Activated CD4-positive, alpha-beta T cell treated with anti-CD3 and anti-CD28 coated beads for 36 hours (primary cell): ENCODE results near the gene C1orf35. TPM values are rescaled to one million over a fixed set of nuclear protein-coding genes. Genes with fewer than 3 reads are reported as not detected.

Experiments
- ATAC-seq: fragments of 200-7000 bp; cut with Tn5 transposase; one replicate; pipeline ENCODE4 v1.10.0; 2021; ENCODE audit warnings: mild to moderate bottlenecking, moderate library complexity
- CTCF ChIA-PET: fragments of 350-600 bp; sonication (Branson Sonifier 250); formaldehyde crosslinking; loops from one replicate; lab custom pipeline; 2021; ENCODE audit warnings: antibody characterized with exemption; lab: Charles Lee
- POLR2A ChIA-PET: fragments of 350-600 bp; sonication (Branson Sonifier 250); formaldehyde crosslinking; loops from one replicate; lab custom pipeline; 2021; ENCODE audit warnings: antibody characterized with exemption, inconsistent platforms; lab: Charles Lee
- DNase-seq: peaks from one replicate; pipeline ENCODE4 v3.0.0-alpha.2; 2020
- H3K27ac Mint-ChIP-seq: one replicate; pipeline ENCODE4 v1.8.0; 2021; ENCODE audit warnings: mixed read lengths
- H3K27me3 Mint-ChIP-seq: one replicate; pipeline ENCODE4 v1.8.0; 2021; ENCODE audit warnings: mixed read lengths
- H3K36me3 Mint-ChIP-seq: one replicate; pipeline ENCODE4 v1.8.0; 2021; ENCODE audit warnings: low read depth, mixed read lengths
- H3K4me1 Mint-ChIP-seq: one replicate; pipeline ENCODE4 v1.8.0; 2021; ENCODE audit warnings: mixed read lengths
- H3K4me3 Mint-ChIP-seq: one replicate; pipeline ENCODE4 v1.8.0; 2021; ENCODE audit warnings: mild to moderate bottlenecking, moderate library complexity, mixed read lengths
- H3K9me3 Mint-ChIP-seq: one replicate; pipeline ENCODE4 v1.8.0; 2021; ENCODE audit warnings: low read depth, mixed read lengths
- intact Hi-C, 2 experiments: fragments of 100-400 bp; cut with DNase I in 1 of 2; cut with micrococcal nuclease in 1 of 2; formaldehyde crosslinking; loops; one replicate each; pipeline versions ENCODE4 v1.14.2 to v1.15.1; 2022 to 2024; cut with DNase I, micrococcal nuclease
- total RNA-seq, 2 experiments: library from RNA; stranded (reverse); gene quantifications; one replicate each; pipeline ENCODE4 v1.2.3, GENCODE V29; 2021

Gene C1orf35
- total RNA-seq, 2 experiments from 2014 or later, result 14.6 to 22.5 TPM

GRCh38 chr1:228147151-228147693 lies 44.1 kb upstream of the C1orf35 start:
- no peak for DNase-seq
- H3K27me3 Mint-ChIP-seq, result no peaks in the 10 kb centered on the region
- H3K4me1 Mint-ChIP-seq, result peaks cover 21% of the 10 kb centered on the region
- H3K27ac Mint-ChIP-seq, result no peak overlapping the region
- intact Hi-C loops, result no loop called here
- H3K4me3 Mint-ChIP-seq, result no peak overlapping the region
- no peaks in the 10 kb centered on the region for H3K9me3 Mint-ChIP-seq
- peaks cover 16% of the 10 kb centered on the region for H3K36me3 Mint-ChIP-seq
- ChIA-PET CTCF (no interaction called here), POLR2A (no interaction called here)
- no peak for ATAC-seq

DNA sequence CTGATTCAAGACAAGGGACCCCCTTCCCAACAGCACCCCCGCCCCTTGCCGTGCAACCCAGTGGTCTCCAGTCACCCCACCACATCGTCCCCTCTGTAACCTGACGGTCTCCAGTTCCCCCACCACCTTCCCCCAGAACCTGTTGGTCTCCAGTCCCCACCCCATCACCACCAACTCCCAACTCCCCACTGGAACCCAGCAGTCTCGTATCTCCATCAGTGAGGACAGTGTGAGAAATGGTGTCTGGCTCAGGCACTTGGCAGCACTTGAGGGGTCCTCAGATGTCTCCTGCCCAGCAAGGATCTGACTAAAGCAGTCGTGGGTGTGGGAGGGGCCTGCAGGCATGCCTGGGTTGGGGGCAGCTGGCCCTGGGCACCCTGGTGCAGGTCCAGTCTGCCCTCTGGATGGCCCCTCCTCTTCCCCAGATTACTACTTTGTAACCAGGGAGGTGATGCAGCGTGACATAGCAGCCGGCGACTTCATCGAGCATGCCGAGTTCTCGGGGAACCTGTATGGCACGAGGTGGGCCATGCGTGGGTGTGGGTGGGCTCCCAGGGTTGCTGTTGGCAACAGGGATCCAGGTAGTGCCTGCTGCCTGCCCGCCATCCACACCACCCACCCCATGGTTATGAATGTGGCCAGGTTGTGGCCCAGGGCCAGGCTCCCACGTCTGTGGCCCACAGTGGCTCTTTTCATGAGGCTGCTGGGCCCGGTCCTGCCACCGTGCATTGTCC lies 43.5 kb upstream of the C1orf35 start:
- Mint-ChIP-seq H3K4me3 (no peak overlapping the region), H3K4me1 (peaks cover 24% of the 10 kb centered on the region), H3K9me3 (no peaks in the 10 kb centered on the region), H3K27me3 (no peaks in the 10 kb centered on the region), H3K27ac (no peak overlapping the region), H3K36me3 (peaks cover 20% of the 10 kb centered on the region)
- intact Hi-C loops, result no loop called here
- no peak for DNase-seq
- POLR2A ChIA-PET, result no interaction called here
- CTCF ChIA-PET, result no interaction called here
- no peak for ATAC-seq

DNA sequence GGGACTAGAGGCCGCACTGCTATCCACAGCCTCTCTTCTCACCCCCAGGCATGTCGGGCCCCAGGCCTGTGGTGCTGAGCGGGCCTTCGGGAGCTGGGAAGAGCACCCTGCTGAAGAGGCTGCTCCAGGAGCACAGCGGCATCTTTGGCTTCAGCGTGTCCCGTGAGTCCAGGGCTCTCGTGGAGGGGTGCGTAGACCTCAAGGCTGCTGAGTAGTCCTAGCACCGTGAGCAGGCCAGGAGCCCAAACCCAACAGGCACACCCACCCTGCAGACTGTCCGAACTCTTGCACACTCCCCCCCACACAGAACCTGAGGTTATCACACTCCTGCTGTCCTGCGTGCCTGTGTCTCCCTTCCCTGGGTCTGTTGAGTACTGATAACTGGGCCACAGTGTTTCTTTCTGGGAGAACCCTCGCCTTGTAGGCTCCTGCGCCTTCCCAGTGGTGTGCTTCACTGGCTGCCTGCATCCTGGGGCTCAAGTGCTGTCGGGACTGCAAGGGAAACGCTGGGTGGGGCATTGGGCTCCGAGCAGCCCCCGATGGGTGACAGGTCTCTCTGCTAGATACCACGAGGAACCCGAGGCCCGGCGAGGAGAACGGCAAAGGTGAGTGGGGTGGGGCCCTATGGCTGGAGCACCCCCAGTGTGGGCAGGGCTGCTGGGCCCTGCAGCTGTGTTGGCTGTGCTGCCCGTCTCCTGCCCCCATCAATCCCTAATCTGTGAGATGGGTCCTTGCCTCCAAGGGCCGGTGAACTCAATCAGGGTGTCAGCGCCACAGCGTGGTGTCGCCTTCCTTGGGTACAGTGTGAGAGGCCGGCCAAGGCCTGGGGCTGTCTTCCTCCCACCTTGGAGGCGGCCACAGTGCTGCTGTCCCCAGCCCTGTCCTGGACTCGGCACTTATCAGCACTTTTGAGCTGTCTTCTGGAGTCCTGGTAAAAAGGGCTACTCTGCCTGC lies 42.6 kb upstream of the C1orf35 start:
- no peak overlapping the region for H3K4me3 Mint-ChIP-seq
- CTCF ChIA-PET, result no interaction called here

GRCh38 chr1:228144993-228145343 lies 41.8 kb upstream of the C1orf35 start:
- Mint-ChIP-seq H3K36me3 (peaks cover 30% of the 10 kb centered on the region), H3K4me3 (no peak overlapping the region), H3K27me3 (no peaks in the 10 kb centered on the region), H3K27ac (no peak overlapping the region), H3K4me1 (peaks cover 24% of the 10 kb centered on the region), H3K9me3 (no peaks in the 10 kb centered on the region)
- ChIA-PET CTCF (no interaction called here), POLR2A (no interaction called here)
- no peak for DNase-seq
- ATAC-seq, result no peak
- intact Hi-C loops, result loop anchor here in 1 of 2 experiments (5.0 kb wide), 1 partner anchor 67 kb away; no protein-coding TSS in a partner anchor

More for the DNA sequence above, 42.6 kb upstream of the C1orf35 start:
- H3K9me3 Mint-ChIP-seq, result no peaks in the 10 kb centered on the region
- POLR2A ChIA-PET, result no interaction called here
- no peak overlapping the region for H3K27ac Mint-ChIP-seq
- ATAC-seq, result no peak
- H3K36me3 Mint-ChIP-seq, result peaks cover 28% of the 10 kb centered on the region
- peaks cover 24% of the 10 kb centered on the region for H3K4me1 Mint-ChIP-seq
- intact Hi-C loops, result no loop called here
- no peaks in the 10 kb centered on the region for H3K27me3 Mint-ChIP-seq
- DNase-seq, result no peak

DNA sequence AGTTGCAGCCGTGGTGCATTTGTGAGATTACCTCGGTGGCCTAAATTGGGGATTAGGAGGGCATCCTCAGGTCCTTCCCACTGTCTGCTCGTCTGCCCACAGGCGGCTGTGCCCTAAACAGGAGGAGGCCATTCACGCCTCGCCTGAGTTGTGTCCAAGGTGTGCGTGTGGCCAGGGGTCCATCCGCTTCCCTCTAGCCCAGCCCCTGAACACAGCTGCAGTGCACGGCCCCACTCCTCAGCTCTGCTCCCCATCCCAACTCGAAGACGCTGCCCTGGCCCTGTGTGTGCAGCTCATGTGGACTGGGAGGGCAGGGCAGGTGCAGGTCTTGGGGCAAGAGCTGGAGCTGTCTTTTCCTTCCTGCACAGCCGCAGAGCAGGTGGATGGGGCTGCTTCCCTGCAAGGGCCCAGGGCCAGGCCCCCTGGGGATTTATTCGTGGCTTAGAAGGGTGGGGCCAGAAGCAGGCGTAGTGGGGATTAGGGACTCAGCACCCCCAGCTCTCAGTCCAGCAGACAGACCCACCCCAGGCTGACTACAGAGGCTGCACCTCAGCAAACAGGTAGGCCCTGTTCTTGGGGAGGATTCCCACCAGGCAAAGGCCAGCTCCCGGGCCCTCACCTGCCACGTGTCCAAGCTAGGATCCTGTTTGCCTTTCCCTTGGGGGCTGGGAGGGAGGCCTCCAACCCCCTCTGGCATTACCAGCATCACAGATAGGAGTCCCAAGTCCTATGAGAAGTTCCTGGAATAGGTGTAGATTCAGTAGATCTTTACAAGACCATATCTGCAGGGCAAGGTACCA lies 41.3 kb upstream of the C1orf35 start:
- POLR2A ChIA-PET, result interaction anchor here (1.3 kb wide), 1 partner anchor 19 kb away, joined by 3 read pairs; no protein-coding TSS in a partner anchor
- H3K27me3 Mint-ChIP-seq, result no peaks in the 10 kb centered on the region
- no peaks in the 10 kb centered on the region for H3K9me3 Mint-ChIP-seq
- no peak for DNase-seq
- peaks cover 24% of the 10 kb centered on the region for H3K4me1 Mint-ChIP-seq
- H3K4me3 Mint-ChIP-seq, result peak overlapping the region; percentile 8
- no peak overlapping the region for H3K27ac Mint-ChIP-seq
- intact Hi-C loops, result loop anchor here in 1 of 2 experiments (5.0 kb wide), 1 partner anchor 68 kb away; no protein-coding TSS in a partner anchor
- CTCF ChIA-PET, result interaction anchor here (5.4 kb wide), 1 partner anchor 22 kb away, joined by 29 read pairs; the partner anchor contains the start of gene IBA57
- peaks cover 30% of the 10 kb centered on the region for H3K36me3 Mint-ChIP-seq
- ATAC-seq, result no peak

- Mint-ChIP-seq H3K27ac (peak overlapping the region; percentile 64), H3K4me3 (peak overlapping the region; percentile 97), H3K9me3 (no peaks in the 10 kb centered on the region), H3K36me3 (peaks cover 30% of the 10 kb centered on the region), H3K27me3 (no peaks in the 10 kb centered on the region), H3K4me1 (peaks cover 24% of the 10 kb centered on the region)
- intact Hi-C loops, result loop anchor here in 1 of 2 experiments (5.0 kb wide), 1 partner anchor 69 kb away; no protein-coding TSS in a partner anchor
- CTCF ChIA-PET, result interaction anchor here (1.6 to 5.4 kb wide), 2 partner anchors 10 to 23 kb away, joined by 9 to 29 read pairs; partner anchors contain the start of gene IBA57
- ATAC-seq, result no peak
- POLR2A ChIA-PET, result interaction anchor here (0.8 to 1.3 kb wide), 2 partner anchors 20 to 22 kb away, joined by 3 read pairs; partner anchors contain the start of gene IBA57
- no peak for DNase-seq
Measured at GRCh38 chr1:228143480-228144192, 40.5 kb upstream of the C1orf35 start.

DNA sequence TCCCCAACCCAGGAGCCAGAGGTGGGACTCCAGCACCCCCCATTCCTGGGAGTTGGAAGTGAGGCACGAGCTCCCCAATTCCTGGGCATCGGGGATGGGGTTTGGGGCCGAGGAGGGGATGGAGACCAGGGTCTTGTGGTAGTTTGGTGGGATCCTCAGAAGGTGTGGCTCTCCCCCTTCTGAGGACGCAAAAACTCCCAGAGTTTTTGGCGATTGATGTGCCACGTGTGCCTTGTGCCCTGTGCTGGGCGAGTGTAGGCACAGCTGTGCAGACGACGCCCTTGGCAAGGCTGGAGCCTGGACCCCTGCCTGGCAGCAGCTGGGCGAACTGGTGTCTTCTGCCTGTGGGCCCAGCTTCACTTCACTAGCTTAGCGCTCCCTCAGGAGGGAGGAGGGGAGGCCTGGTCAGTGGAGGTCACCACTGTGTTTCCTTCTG lies 39.6 kb upstream of the C1orf35 start:
- intact Hi-C loops, result loop anchor here in 1 of 2 experiments (5.0 kb wide), 1 partner anchor 70 kb away; no protein-coding TSS in a partner anchor
- ChIA-PET POLR2A (interaction anchor here (0.8 to 1.3 kb wide), 3 partner anchors 21 to 31 kb away, joined by 3 read pairs; partner anchors contain the start of gene IBA57), CTCF (interaction anchor here (1.2 to 5.4 kb wide), 3 partner anchors 11 to 24 kb away, joined by 3 to 29 read pairs (median 9); partner anchors contain the start of gene IBA57)
- H3K36me3 Mint-ChIP-seq, result peaks cover 30% of the 10 kb centered on the region
- no peaks in the 10 kb centered on the region for H3K9me3 Mint-ChIP-seq
- H3K27me3 Mint-ChIP-seq, result no peaks in the 10 kb centered on the region
- peak overlapping the region; percentile 42 for H3K27ac Mint-ChIP-seq
- ATAC-seq (no peak), DNase-seq (no peak)
- peak overlapping the region; percentile 97 for H3K4me3 Mint-ChIP-seq
- peaks cover 24% of the 10 kb centered on the region for H3K4me1 Mint-ChIP-seq

- CTCF ChIA-PET, result interaction anchor here (0.8 to 5.4 kb wide), 4 partner anchors 10 to 24 kb away, joined by 3 to 29 read pairs (median 6); partner anchors contain the start of gene IBA57
- POLR2A ChIA-PET, result interaction anchor here (1.0 kb wide), 1 partner anchor 31 kb away, joined by 3 read pairs; no protein-coding TSS in a partner anchor
- intact Hi-C loops, result loop anchor here in 1 of 2 experiments (5.0 kb wide), 1 partner anchor 70 kb away; no protein-coding TSS in a partner anchor
- Mint-ChIP-seq H3K27ac (peak overlapping the region; percentile 95), H3K27me3 (peaks cover 1% of the 10 kb centered on the region), H3K4me1 (peaks cover 24% of the 10 kb centered on the region), H3K4me3 (peak overlapping the region; percentile 97), H3K36me3 (peaks cover 30% of the 10 kb centered on the region), H3K9me3 (no peaks in the 10 kb centered on the region)
- DNase-seq (peak; percentile 14), ATAC-seq (no peak)
Measured at GRCh38 chr1:228142155-228142691, 39.1 kb upstream of the C1orf35 start.

DNA sequence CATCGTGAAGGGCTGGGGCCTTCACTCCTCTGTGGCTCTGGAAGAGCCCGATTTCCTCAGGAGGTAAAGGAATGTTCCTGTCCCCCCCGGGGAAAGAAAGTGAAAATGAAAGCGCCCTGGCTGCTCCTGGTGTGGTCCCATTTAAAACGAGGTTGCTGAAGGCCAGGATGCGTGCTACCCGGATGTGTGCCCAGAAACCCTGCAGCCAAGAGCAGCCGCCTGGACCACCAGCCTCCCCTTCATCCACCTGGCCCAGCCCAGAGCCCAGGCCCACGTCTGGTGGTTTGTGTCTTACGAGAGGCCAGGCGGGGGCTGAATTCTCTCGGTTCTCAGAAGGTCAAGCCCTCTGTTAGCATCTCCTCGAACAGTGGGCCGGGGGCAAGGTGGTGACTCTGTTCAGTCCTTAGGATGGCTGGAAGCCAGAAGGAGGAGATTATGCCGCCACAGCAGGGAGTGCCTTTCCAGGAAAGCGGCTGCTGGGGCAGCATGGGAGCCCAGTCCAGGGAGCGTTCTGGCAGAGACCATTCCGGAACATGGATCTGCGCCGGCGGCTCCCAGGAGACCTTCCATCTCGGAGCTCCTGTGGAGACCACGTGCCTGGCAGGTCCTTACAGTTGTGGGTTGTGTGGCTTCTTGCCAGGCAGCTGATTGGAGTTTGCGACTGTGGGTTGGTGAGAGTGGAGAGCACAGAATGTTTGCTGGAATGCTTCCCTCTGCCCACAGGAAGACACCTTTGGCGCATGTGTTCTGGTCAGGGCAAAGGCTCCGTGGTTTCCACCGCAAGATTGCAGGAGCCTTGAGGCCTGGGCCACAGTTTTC lies 38.3 kb upstream of the C1orf35 start:
- DNase-seq (peak; percentile 51), ATAC-seq (no peak)
- ChIA-PET CTCF (interaction anchor here (0.8 to 5.4 kb wide), 3 partner anchors 11 to 25 kb away, joined by 3 to 29 read pairs (median 8); partner anchors contain the start of gene IBA57), POLR2A (no interaction called here)
- intact Hi-C loops, result loop anchor here in 1 of 2 experiments (5.0 kb wide), 1 partner anchor 71 kb away; no protein-coding TSS in a partner anchor
- Mint-ChIP-seq H3K27ac (peak overlapping the region; percentile 95), H3K36me3 (peaks cover 30% of the 10 kb centered on the region), H3K4me1 (peaks cover 24% of the 10 kb centered on the region), H3K9me3 (no peaks in the 10 kb centered on the region), H3K27me3 (peaks cover 2% of the 10 kb centered on the region), H3K4me3 (peak overlapping the region; percentile 97)
